CD4-positive, alpha-beta T cell treated with Interleukin-4 for 1 hour (primary cell): Measurements from ENCODE around the gene PITPNM1.
"Not testable (repeated sequence)": the region's sequence is repeated elsewhere in the genome, so short reads cannot be mapped to it uniquely, and the experiment has no call there.

Experiments
- DNase-seq, 2 donors: peaks; one replicate each; pipeline ENCODE4 v3.0.0-alpha.2; 2020 to 2022

PITPNM1 gene

DNA sequence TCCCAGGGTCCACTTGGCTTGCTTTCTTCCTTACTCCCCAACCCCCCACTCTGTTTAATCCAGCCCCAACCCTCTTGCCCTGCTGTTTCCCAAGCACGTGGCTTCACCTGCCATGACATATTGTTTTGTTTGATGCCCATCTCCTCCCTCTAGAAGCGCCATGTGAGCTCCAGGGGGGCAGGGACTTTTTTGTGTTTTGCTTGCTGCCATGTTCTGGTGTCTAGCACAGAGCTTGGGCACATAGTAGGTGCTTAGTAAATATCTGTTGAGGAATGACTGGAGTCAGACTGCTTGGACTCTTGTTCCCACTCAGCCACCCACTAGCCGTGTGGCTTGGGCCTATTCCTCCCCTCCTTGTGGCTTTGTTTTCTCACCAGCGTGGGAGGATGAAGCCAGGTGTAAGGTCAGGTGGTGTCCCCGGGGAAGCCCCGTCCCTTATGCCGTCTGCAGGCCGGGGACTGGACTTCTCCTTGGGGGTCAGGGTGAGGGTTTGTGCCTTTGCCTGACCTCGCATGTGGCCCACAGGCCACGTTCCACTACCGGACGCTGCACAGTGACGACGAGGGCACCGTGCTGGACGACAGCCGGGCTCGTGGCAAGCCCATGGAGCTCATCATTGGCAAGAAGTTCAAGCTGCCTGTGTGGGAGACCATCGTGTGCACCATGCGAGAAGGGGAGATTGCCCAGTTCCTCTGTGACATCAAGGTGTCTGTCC is 18.5 kb downstream of the PITPNM1 start:
- peak in 1 of 2 donors; percentile 45 for DNase-seq

DNA sequence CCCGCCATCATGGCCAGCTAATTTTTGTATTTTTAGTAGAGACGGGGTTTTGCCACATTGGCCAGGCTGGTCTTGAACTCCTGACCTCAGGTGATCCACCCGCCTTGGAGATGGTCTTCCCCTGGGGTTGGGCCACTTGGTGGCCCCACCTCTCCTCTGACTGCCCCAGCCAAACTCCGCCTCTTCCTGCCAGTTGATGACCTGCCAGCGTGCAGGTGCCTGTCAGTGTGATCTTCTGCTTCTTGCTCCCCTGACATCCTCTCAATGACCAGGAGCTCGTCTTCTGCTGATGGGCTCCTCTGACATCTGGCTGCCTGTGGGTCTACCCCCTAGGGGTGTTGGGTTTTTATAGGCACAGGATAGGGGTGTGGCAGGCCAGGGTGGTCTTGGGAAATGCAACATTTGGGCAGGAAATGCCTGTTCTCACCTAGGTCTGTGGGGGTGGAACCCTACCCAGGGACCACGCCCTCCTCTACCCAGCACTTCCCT is 19.2 kb downstream of the PITPNM1 start:
- peak; percentile 64 to 82 for DNase-seq

DNA sequence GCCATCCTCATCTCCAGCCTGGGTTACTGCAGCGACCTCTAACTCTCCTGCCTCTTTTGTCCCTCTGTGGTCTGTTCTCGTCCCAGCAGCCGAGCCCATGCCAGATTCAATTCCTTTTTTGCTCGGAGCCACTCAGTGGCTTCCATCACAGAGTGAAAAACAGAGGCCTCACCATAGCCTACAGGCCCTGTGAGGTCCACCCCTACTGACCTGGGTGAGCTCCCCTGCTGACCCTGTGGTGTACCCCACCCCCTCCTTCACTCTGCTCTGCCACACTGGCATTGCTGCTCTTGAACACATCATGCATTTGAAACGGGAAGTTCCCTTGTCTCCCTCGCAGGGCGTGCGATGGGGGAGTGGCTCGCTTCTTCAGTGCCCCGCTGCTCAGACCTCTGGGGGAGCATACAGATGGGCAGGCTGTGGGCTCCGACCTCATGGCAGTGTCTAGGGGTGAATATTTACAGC is 20.3 kb downstream of the PITPNM1 start:
- DNase-seq: peak; percentile 65 to 67

DNA sequence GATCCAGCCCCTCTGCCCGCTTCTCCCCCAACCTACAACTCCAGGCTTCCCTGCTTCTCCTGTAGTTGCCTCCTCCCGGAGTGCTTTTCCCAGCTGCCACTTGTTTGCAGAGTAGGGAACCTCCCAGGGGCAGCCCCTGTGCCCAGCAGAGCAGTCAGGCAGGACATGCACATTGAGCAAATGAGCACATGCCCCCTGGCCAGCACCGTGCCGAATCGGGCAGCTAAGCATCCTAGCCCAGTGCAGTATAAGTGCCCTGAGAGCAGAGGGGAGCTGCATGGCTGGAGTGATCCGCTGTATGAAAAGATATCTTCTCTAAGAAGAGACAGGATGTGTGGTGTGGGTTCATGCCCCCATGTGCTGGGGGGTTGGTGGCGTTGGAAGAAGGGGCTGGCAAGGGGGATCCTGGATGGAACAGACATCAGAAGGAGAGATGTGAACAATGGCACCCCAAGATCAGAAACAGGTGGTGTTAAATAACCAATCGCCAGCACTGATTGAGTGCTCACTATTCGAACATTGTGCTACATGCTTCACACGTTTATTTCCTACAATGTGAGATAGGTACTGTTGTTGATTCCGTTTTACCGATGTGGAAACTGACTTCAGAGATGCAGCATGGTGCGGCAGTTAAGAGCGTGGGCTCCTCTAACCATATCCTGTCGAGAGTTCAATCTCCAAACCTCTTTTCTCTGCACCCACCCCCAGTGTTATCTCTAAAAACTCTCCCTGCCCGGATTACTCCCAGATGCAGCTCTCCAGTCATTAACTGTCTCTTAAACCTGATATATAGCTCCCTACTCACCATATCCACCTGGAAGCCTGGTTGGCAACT is 21.1 kb downstream of the PITPNM1 start:
- DNase-seq: peak in 1 of 2 donors; percentile 67

DNA sequence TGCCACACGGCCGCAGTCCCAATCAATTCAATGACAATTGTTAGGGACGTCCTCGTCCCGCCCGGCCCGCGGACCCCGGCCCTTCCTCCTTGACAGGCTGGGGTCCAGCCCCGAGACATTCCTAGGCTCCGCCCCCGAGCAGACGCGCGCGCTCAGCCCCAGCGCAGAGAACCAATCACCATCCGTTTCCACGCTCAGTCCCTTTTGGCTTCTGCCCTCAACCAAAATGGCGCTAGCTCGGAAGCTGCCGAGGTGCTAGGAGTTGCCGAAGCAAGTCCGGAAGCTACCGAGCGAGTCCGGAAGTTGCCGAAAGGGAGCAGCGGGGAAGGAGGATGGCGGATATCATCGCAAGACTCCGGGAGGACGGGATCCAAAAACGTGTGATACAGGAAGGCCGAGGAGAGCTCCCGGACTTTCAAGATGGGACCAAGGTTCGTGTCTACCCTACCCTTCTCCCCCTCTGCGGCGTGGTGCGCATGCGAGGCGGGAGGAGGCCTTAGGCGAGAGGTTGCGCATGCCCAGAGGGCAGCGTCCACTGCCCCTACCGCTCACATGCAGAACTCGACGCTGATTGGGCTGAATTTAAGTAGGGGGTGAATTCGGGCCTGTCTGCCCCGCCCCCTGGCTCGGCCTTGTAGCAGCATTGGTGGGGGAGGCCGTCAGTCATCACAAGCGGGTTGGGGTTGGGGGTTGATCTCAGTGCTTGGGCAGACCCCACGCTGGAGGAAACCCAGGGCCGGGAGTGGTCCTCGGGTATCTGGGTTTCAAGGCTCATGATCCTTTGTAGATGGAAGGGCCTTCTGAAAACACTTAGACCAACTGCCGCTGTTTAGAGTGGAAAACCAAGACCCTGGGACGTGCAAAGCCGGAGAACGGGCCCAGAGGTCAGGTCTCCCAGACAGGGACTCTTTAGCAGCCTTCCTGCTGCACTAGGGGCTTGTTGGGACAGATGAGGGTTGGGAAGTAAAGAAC is 22.1 kb downstream of the PITPNM1 start, which contains the start of gene AIP:
Gene AIP, plus strand, starts transcription at position 200 of the 972 bp plus-strand sequence. Its CDS starts 133 bp downstream, at position 333.
- peak; percentile 98 for DNase-seq

DNA sequence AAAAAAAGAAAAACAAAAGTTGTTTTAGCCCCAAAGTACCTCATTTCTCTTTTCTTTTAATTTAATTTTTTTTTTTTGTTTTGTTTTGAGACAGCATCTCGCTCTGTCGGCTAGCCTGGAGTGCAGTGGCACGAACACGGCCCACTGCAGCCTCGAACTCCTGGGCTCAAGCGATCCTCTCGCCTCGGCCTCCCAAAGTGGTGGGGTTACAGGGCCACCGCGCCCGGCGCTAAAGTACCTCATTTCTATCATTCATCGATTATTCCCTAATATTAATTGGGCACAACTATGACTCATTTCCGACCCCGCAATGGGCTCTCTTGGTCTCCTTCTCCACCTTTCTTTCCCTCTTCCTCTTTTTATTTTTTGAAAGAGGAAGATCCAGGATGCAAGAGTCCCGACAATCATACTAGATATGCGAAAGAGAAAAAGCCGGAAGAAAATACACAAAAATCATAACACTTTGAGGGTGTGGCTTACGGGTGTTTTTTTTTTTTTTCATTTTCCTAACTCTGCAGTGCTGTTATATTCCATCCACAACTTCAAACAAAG is 22.8 kb downstream of the PITPNM1 start:
- DNase-seq: no peak

DNA sequence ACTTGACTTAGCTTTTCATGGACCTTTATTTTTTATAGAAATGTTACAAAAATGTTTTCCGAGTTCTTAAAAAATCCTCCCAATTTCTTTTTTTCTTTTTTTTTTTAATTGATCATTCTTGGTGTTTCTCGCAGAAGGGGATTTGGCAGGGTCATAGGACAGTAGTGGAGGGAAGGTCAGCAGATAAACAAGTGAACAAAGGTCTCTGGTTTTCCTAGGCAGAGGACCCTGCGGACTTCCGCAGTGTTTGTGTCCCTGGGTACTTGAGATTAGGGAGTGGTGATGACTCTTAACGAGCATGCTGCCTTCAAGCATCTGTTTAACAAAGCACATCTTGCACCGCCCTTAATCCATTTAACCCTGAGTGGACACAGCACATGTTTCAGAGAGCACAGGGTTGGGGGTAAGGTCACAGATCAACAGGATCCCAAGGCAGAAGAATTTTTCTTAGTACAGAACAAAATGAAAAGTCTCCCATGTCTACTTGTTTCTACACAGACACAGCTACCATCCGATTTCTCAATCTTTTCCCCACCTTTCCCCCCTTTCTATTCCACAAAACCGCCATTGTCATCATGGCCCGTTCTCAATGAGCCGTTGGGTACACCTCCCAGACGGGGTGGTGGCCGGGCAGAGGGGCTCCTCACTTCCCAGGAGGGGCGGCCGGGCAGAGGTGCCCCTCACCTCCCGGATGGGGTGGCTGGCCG is 27.7 kb downstream of the PITPNM1 start:
- DNase-seq: not testable (repeated sequence)

DNA sequence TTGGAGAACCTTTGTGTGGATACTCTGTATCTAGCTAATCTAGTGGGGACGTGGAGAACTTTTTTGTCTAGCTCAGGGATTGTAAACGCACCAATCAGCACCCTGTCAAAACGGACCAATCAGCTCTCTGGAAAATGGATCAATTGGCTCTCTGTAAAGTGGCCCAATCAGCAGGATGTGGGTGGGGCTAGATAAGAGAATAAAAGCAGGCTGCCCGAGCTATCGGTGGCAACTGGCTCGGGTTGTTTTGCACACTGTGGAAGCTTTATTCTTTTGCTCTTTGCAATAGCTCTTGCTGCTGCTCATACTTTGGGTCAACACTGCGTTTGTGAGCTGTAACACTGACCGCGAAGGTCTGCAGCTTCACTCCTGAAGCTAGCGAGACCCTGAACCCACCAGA is 28.5 kb downstream of the PITPNM1 start:
- DNase-seq: not testable (repeated sequence)

DNA sequence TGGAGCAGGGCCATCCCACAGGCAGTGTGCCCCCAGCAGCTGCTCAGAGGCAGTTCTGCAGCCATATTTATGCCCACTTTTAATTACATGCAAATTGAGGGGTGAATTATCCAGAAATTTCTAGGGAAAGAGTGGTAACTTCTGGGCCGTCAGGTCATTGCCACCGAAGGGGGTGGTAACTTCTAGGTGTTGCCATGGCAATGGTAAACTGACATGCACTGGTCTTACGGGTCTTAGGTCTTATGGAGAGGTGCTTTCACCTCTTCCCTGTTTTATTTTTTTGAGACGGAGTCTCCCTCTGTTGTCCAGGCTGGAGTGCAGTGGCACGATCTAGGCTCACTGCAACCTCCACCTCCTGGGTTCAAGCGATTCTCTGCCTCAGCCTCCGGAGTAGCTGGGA is 32.3 kb downstream of the PITPNM1 start:
- no peak for DNase-seq

DNA sequence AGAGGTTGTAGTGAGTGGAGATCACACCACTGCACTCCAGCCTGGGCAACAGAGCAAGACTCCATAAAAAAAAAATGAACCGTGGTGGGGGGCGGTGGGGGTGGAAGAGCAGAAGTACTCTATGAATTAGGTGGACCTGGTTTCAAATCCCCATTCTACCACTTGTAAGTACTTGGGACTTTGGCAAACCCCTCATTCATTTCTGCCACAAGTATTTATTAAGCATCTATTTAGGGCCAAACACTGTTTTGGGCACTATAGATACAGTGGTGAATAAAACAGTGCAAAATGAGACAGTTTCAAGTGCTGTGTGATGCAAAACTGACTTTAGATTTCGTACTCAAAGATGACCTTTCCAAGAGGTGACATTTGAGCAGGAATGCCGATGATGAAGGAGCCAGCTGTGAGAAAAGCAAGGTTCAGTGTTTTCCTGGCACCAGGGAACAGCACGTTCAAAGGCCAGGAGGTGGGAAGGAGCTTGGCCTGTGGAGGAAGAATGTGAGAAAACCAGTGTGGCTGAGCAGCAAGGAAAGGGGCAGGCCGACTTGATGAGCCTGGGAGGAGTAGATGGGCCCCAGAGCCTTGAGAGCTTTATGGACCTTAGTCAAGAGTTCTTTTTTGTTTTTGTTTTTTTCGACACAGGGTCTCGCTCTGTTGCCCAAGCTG is 34.7 kb downstream of the PITPNM1 start:
- no peak for DNase-seq

DNA sequence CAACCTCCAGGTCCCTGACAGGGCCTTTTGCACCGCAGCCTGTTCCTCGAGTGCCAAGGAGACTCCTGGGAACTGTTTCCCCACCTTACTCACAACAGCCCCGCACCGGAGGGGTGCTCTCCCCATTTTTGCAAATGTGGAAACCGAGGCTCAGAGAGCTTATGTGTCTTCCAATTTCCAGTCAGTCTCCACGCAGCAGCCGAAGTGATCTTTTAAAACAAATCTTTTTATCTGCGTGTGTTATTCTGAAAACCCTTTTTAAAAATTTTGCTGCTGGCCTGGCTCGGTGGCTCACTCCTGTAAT is 35.7 kb downstream of the PITPNM1 start:
- no peak for DNase-seq

DNA sequence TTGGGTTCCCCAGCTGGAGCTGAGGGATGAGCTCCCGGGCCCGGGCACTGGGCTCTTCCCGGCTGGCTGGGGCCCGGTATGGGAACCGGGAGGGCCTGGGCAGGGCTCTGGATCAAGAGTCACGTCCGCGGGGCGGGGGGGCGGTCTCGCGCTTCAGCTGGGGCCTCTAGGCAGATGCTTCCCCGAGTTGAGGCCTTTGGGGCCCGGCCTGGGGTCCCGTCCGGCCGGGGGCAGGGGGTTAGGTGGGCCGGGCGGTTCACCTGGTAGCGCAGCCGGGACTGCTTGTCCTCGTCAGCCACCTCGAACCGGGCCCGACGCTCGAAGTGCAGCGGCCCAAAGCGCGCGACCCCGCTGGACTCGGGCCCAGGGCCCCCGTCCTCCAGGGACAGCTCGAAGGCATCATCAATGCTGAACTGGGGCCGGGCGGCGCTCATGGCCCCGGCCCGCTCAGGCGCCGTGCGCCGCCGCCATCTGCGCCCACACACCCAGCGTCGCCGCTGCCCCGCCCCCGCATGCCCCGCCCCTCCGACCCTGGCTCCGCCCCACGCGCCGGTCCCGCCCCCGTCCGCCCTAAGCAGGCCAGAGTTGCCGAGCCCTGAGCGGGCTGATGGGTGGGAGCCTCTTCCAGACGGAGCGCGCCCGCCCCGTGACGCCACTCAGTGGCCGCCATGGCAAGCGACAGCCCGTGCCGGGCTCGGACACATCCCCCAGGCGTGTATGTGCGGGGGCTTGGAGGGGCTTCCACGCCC is 36.2 kb downstream of the PITPNM1 start, which contains the start of gene TMEM134:
Gene TMEM134, minus strand, starts transcription at position 493 of the 749 bp plus-strand sequence. Its CDS starts 59 bp downstream, at position 434.
- DNase-seq: peak; percentile 94

DNA sequence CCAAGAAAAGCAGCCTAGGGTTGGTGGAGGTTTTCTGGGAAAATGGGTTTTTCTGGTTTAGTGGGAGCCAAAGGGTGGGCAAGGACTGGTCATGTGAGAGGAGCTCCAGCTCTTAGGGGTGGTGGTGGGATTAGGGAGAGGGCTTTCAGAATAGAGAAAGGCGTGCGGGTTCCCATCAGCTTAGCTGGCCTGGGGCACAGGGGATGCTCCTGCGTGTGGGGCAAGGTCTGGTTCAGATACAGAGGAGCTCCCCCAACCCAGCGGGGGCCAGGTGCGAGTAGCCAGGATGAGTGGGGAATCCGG is 36.8 kb downstream of the PITPNM1 start:
- DNase-seq: no peak

DNA sequence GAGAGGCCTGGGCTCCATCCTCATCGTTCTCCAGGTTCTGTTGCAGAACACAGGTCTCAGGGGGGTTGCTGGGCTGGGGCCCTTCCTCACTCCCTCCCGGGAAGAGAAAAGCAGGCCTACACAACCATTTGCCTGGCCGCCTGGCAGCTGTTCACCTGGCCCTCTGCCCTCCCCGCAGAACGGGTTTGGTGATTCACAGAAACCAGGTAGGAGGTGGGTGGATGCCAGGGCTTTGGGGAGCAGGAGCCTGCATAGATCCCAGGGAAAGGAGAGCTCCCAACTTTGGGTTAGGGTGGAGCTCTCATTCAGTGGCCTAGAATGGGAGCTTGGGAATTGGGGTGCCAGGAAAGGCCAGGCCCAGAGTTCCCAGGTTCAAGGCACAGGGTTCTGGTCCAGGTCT is 37.1 kb downstream of the PITPNM1 start:
- DNase-seq: no peak

DNA sequence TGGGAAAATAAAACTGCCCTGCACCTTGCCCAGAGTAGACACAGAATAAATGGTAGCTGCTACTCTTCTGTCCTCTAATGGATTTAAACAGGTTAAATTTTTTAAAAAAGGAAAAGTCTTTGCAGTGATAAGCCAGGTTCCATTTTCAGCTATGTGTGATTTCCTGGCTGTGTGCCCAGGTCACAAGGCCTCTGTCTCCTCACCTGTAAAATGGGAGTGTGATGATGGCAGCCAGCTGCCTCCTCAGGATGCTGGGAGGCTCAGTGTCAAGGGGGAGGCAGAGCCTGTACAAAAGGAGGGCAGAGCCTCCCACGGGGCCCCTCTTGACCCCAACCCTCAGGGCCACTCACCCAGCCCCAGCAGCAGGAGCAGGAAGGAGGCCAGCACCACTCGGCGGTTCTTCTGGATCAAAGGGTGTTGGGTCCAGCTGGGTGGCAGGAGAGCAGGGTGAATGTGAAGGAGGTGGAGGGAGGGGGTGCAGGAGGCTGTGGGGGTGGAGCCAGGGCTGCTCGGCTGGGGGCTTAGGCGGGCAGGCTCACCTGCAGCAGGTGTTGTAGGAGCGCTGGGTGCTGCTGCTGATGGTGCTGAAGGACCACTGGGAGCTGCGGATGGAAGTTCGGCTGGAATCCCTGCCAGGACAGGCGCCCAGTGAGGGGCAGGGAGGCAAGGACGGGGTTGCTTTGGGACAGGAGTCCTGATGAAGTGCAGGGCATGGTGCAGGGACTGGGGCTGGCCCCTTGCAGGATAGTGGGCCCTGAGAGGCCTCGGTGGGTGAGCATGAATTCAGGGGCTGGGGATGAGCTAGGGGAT is 38.0 kb downstream of the PITPNM1 start:
- no peak for DNase-seq

DNA sequence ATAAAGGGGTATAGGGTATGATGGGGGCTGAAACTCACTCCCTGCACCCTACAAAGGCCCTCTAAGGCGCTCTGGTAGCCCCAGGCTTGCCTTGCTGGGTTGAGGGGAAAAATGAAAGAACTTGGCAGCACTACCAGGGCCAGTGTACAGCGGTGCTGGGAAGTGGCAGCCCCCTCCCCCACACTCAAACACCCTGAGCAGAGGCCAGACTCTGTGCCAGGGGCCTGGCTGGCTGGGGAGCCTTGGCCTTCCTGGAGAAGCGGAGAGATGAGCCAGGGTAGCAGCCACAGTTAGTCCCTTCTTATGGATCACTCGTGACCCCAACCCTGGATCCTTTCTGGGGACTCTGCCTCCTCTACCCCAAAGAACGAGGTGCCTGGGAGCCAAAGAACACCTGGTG is 38.8 kb downstream of the PITPNM1 start:
- no peak for DNase-seq

DNA sequence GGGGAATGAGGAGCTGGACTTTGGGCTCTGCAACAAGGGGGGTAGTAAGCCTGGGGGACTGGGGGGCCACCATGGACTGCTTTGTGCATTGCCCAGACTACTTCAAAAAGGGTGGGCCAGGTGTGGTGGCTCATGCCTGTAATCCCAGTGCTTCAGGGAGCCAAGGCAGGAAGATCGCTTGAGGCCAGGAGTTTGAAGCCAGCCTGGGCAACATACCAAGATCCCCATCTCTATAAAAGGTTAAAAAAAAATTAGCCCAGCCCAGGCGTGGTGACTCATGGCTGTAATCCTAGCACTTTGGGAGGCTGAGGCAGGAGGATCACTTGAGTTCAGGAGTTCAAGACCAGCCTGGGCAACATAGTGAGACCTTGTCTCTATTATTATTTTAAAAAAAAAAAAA is 39.6 kb downstream of the PITPNM1 start:
- not testable (repeated sequence) for DNase-seq

DNA sequence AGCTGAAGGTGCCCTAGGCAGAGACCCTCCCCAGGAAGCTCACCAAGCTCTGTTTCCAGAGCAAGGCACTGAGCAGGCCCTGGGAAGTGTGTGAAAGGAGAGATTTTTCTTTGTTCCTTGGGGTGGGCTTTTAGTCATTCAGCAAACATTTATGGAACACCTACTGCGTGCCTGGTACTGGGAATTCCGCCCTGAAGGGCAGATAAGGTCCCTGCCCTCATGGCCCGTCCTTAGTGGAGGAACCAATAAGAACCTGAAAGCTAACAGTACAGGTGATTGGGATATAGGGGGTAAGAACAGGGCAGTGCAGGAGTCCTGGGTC is 40.0 kb downstream of the PITPNM1 start:
- DNase-seq: no peak

DNA sequence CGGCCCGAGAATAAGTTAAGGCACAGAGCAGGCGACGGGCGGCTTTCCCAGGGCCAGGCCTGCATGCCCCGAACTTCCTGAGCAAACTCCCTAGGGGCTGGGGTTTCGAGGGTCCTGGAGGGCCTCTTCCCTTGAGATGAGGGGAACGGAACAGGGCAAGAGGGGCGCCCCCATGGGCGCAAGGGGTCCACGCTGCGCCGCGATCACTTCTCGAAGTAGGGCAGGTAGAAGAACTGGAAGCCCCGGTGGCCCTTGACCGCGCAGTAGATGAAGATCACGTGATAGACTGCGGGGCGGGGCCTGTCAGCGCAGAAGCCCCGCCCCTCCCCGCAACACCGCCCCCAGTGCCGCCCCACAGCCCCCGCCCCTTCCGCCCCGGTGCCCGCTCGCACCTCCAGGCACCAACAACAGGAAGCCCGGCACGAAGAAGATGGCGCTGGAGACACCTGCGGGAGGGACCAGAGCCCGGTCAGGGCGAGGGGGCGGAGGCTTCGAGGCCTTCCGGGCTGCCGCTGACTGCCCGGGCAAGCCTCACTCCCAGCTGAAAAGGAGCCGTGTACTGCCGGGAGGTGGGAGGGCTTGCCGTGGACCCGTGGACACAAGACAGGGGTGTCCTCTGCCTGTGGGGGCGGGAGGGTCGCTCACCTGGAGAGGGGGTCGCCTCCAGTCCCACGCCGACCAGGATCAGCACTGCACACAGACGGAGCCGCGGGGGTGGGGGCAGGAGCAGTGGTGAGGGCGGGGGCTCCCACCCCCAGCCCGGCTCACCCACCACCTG is 40.6 kb downstream of the PITPNM1 start:
- DNase-seq: peak; percentile 95 to 96
